Measurements from ENCODE around the gene GON4L. TPM values are rescaled to one million over a fixed set of nuclear protein-coding genes. Genes with fewer than 3 reads are reported as not detected.

The GON4L gene
- polyA plus RNA-seq, 1 donor (not counting 4 experiments of a cell fraction or from before 2014, with no cell fraction given), result 16.7 TPM

GRCh38 chr1:155899683-155900082, 42.7 kb upstream of the GON4L start:
- Histone ChIP-seq H3K9me3 (ENCODE audit: control insufficient read depth, low read depth, low read length) (no peaks in the 10 kb centered on the region), H3K9me1 (ENCODE audit: control insufficient read depth, extremely low read depth, insufficient read depth, low read length) (no peaks in the 10 kb centered on the region), H3K4me1 (ENCODE audit: control insufficient read depth, extremely low read depth, insufficient read depth, low read length) (no peaks in the 10 kb centered on the region), H3K36me3 (ENCODE audit: control insufficient read depth in 2 of 2, extremely low read depth in 1 of 2, insufficient read depth in 2 of 2, low read length in 2 of 2) (peaks cover 22 to 30% of the 10 kb centered on the region in 2 experiments), H3K4me2 (ENCODE audit: control insufficient read depth, extremely low read depth, insufficient read depth, low read depth, low read length) (no peak overlapping the region), H3K4me3 (ENCODE audit: control insufficient read depth in 2 of 3, extremely low read depth in 1 of 3, insufficient read depth in 2 of 3, low read depth in 1 of 3, low read length in 3 of 3) (no peak overlapping the region), H2AFZ (ENCODE audit: control insufficient read depth, low read length) (no peak overlapping the region), H3K27me3 (ENCODE audit: control insufficient read depth, extremely low read depth, insufficient read depth, low read length) (no peaks in the 10 kb centered on the region), H3K79me2 (ENCODE audit: control insufficient read depth, insufficient read depth, low read length) (no peaks in the 10 kb centered on the region), H3K27ac (ENCODE audit: control insufficient read depth, insufficient read depth, low read length) (no peak overlapping the region), H3K9ac (ENCODE audit: control insufficient read depth, extremely low read depth, insufficient read depth, low read length) (no peak overlapping the region), H4K20me1 (ENCODE audit: control insufficient read depth, extremely low read depth, insufficient read depth, low read length) (no peaks in the 10 kb centered on the region)
- DNase-seq (ENCODE audit: low read depth, low spot score) (no peak), FAIRE-seq (no peak)
- dilution Hi-C loops (cut with MboI; ENCODE audit: extremely low pct_ligation_motif_present, low sequenced_read_pairs), result no loop called here
- TF ChIP-seq EZH2 (IDR thresholded peaks at IDR 0.05; ENCODE audit: low read length) (no peak), CTCF (optimal IDR thresholded peaks at IDR 0.05 in 1 of 3, IDR thresholded peaks at IDR 0.05 in 1 of 3, conservative IDR thresholded peaks at IDR 0.05 in 1 of 3; ENCODE audit: extremely low read depth in 1 of 3, insufficient read depth in 2 of 3, low read length in 3 of 3) (no peak)

- H4K20me1 ChIP-seq (ENCODE audit: control insufficient read depth, extremely low read depth, insufficient read depth, low read length), result no peaks in the 10 kb centered on the region
- no peak overlapping the region for H3K4me2 ChIP-seq (ENCODE audit: control insufficient read depth, extremely low read depth, insufficient read depth, low read depth, low read length)
- H3K9me3 ChIP-seq (ENCODE audit: control insufficient read depth, low read depth, low read length), result no peaks in the 10 kb centered on the region
- no peak for FAIRE-seq
- no peak for TF ChIP-seq EZH2 (IDR thresholded peaks at IDR 0.05; ENCODE audit: low read length)
- no peak for TF ChIP-seq CTCF (optimal IDR thresholded peaks at IDR 0.05 in 1 of 3, IDR thresholded peaks at IDR 0.05 in 1 of 3, conservative IDR thresholded peaks at IDR 0.05 in 1 of 3; ENCODE audit: extremely low read depth in 1 of 3, insufficient read depth in 2 of 3, low read length in 3 of 3)
- peaks cover 3% of the 10 kb centered on the region for H3K4me1 ChIP-seq (ENCODE audit: control insufficient read depth, extremely low read depth, insufficient read depth, low read length)
- H2AFZ ChIP-seq (ENCODE audit: control insufficient read depth, low read length), result no peak overlapping the region
- dilution Hi-C loops (cut with MboI; ENCODE audit: extremely low pct_ligation_motif_present, low sequenced_read_pairs), result no loop called here
- no peak for DNase-seq (ENCODE audit: low read depth, low spot score)
- H3K4me3 ChIP-seq (ENCODE audit: control insufficient read depth in 2 of 3, extremely low read depth in 1 of 3, insufficient read depth in 2 of 3, low read depth in 1 of 3, low read length in 3 of 3), result no peak overlapping the region
- H3K36me3 ChIP-seq (ENCODE audit: control insufficient read depth in 2 of 2, extremely low read depth in 1 of 2, insufficient read depth in 2 of 2, low read length in 2 of 2), result peaks cover 15 to 22% of the 10 kb centered on the region in 2 experiments
- no peaks in the 10 kb centered on the region for H3K27me3 ChIP-seq (ENCODE audit: control insufficient read depth, extremely low read depth, insufficient read depth, low read length)
- H3K9me1 ChIP-seq (ENCODE audit: control insufficient read depth, extremely low read depth, insufficient read depth, low read length), result no peaks in the 10 kb centered on the region
- H3K79me2 ChIP-seq (ENCODE audit: control insufficient read depth, insufficient read depth, low read length), result no peaks in the 10 kb centered on the region
- H3K27ac ChIP-seq (ENCODE audit: control insufficient read depth, insufficient read depth, low read length), result no peak overlapping the region
- no peak overlapping the region for H3K9ac ChIP-seq (ENCODE audit: control insufficient read depth, extremely low read depth, insufficient read depth, low read length)
These were observed 41.9 kb upstream of the GON4L start for GRCh38 chr1:155898888-155899287.
